ENCODE measurements around the gene DDX46. TPM values are rescaled to one million over a fixed set of nuclear protein-coding genes. Genes with fewer than 3 reads are reported as not detected.

Gene DDX46
- total and polyA plus RNA-seq, 2 of the 8 experiments (the other 6 are each of a cell fraction or from before 2014, with no cell fraction given) = 22.6 to 110 TPM

- WGBS, 2 experiments (ENCODE audit: extremely low coverage in 1 of 2, insufficient coverage in 1 of 2, insufficient read length in 1 of 2, insufficient replicate concordance in 2 of 2, low coverage in 1 of 2, low lambda C conversion rate in 2 of 2, missing lambda C conversion rate in 1 of 2) = 93% methylated on average over 4 of the region's 4 CpGs; no CpG with 5 or more reads in 1 of the 2 experiments
- Histone ChIP-seq H3K4me1 (replicated peaks in 1 of 4; ENCODE audit: control insufficient read depth in 3 of 4, insufficient read depth in 4 of 4, low read length in 3 of 4) (no peaks in the 10 kb centered on the region), H2AK5ac (ENCODE audit: low read depth, low read length) (no peak overlapping the region), H3K23ac (ENCODE audit: insufficient read length) (no peak overlapping the region), H3K36me3 (ENCODE audit: control insufficient read depth in 2 of 4, insufficient read depth in 4 of 4, low read length in 3 of 4) (peaks cover 18 to 81% (median 70%) of the 10 kb centered on the region in 4 experiments), H3K4ac (replicated peaks; ENCODE audit: insufficient read length, low read depth, low read length) (no peak overlapping the region), H2BK15ac (ENCODE audit: low read length) (no peak overlapping the region), H3K79me2 (ENCODE audit: control insufficient read depth in 1 of 2, insufficient read depth in 2 of 2, low read length in 2 of 2) (no peaks in the 10 kb centered on the region), H3K14ac (ENCODE audit: insufficient read length) (no peak overlapping the region), H3K4me3 (ENCODE audit: extremely low read depth in 1 of 4, insufficient read depth in 2 of 4, low read depth in 3 of 4, low read length in 4 of 4) (no peak overlapping the region), H4K5ac (ENCODE audit: insufficient read length, low read depth, low read length) (no peak overlapping the region), H2BK5ac (ENCODE audit: low read depth, low read length) (no peak overlapping the region), H3K56ac (replicated peaks; ENCODE audit: insufficient read length, low read depth, low read length) (no peak overlapping the region), H4K20me1 (replicated peaks in 1 of 2; ENCODE audit: control insufficient read depth in 1 of 2, insufficient read depth in 2 of 2, low read length in 2 of 2) (peaks cover 0 to 7% of the 10 kb centered on the region in 2 experiments), H3K9me3 (ENCODE audit: insufficient read depth in 2 of 2, low read depth in 1 of 2, low read length in 1 of 2) (no peaks in the 10 kb centered on the region), H4K91ac (replicated peaks; ENCODE audit: insufficient read length, low read length) (no peak overlapping the region), H2BK12ac (ENCODE audit: low read depth, low read length) (no peak overlapping the region), H3K27ac (ENCODE audit: low read depth, low read length) (no peak overlapping the region), H2BK120ac (replicated peaks; ENCODE audit: low read depth, low read length) (no peak overlapping the region), H3K9ac (replicated peaks in 1 of 4; ENCODE audit: extremely low read depth in 1 of 4, low read depth in 3 of 4, low read length in 3 of 4) (no peak overlapping the region), H3K27me3 (replicated peaks in 1 of 4; ENCODE audit: control insufficient read depth in 3 of 4, extremely low read depth in 1 of 4, insufficient read depth in 3 of 4, low read length in 3 of 4) (no peaks in the 10 kb centered on the region), H4K8ac (ENCODE audit: extremely low read depth, insufficient read depth, low read length) (no peak overlapping the region), H3K18ac (ENCODE audit: extremely low read depth, low read length) (no peak overlapping the region), H3K4me2 (ENCODE audit: insufficient read depth in 1 of 2, low read depth in 2 of 2, low read length in 2 of 2) (no peak overlapping the region), H3K79me1 (ENCODE audit: low read depth, low read length) (no peaks in the 10 kb centered on the region; the same call in 1 of the 2 replicates), H2AFZ (ENCODE audit: low read length) (no peak overlapping the region), H3K23me2 (ENCODE audit: low read depth, low read length) (no peaks in the 10 kb centered on the region), H2BK20ac (ENCODE audit: low read length) (no peak overlapping the region)
- no peak for TF ChIP-seq JUND (IDR thresholded peaks at IDR 0.05; ENCODE audit: low read length)
- no peak for TF ChIP-seq CHD2 (IDR thresholded peaks at IDR 0.05; ENCODE audit: low read length)
- no peak for TF ChIP-seq EZH2 (IDR thresholded peaks at IDR 0.05; ENCODE audit: low read depth, low read length, severe bottlenecking)
- TF ChIP-seq SIN3A (conservative IDR thresholded peaks at IDR 0.05 in 1 of 2, IDR thresholded peaks at IDR 0.05 in 1 of 2; ENCODE audit: low read depth in 1 of 2, low read length in 2 of 2) = no peak
- no peak for TF ChIP-seq POLR2A (IDR thresholded peaks at IDR 0.05; ENCODE audit: control extremely low read depth in 1 of 2, low read depth in 2 of 2, low read length in 2 of 2)
- TF ChIP-seq POU5F1 (IDR thresholded peaks at IDR 0.05; ENCODE audit: low read depth, low read length) = no peak
- no peak for TF ChIP-seq JUN (IDR thresholded peaks at IDR 0.05; ENCODE audit: low read depth, low read length)
- no peak for TF ChIP-seq CTCF (IDR thresholded peaks at IDR 0.05; ENCODE audit: control extremely low read depth in 1 of 3, insufficient read depth in 1 of 3, low read depth in 1 of 3, low read length in 3 of 3)
- ChIA-PET CTCF (ENCODE audit: partially characterized antibody) (interaction anchor here (0.7 to 1.0 kb wide), 2 partner anchors 12 to 53 kb away, joined by 3 read pairs; no protein-coding TSS in a partner anchor), POLR2A (ENCODE audit: partially characterized antibody) (interaction anchor here (0.9 kb wide), 1 partner anchor 12 kb away, joined by 3 read pairs; no protein-coding TSS in a partner anchor)
- DNase-seq (ENCODE audit: low read depth in 1 of 2, low spot score in 2 of 2) (no peak), FAIRE-seq (no peak)
Observed at GRCh38 chr5:134793111-134793510, 34.5 kb downstream of the DDX46 start.
